Transverse colon (tissue), 4 donors: ENCODE data around the gene SLC16A6.
"Not testable (repeated sequence)": the region's sequence is repeated elsewhere in the genome, so short reads cannot be mapped to it uniquely, and the experiment has no call there.

Experiments
- CTCF ChIP-seq, 5 experiments: fragments of 200-600 bp in 3 of 5; fragments of 450-650 bp in 2 of 5; sonication (generic) in 3 of 5; IDR thresholded peaks; 1 replicate in 2 of 5; 2 replicates in 3 of 5; pipeline ENCODE4 v1.5.1; 2016 to 2017; ENCODE audit warnings: antibody characterized with exemption in 5 of 5, inconsistent platforms in 3 of 5, mild to moderate bottlenecking in 2 of 5, moderate library complexity in 1 of 5
- EP300 ChIP-seq: sonication (generic); formaldehyde crosslinking; IDR thresholded peaks from one replicate; pipeline ENCODE4 v1.6.1; 2017; ENCODE audit warnings: antibody characterized with exemption, low read depth
- POLR2AphosphoS5 ChIP-seq, 3 donors: sonication (generic); formaldehyde crosslinking; IDR thresholded peaks; one replicate each; pipeline ENCODE4 v1.6.1; 2016; ENCODE audit warnings: antibody characterized with exemption in 3 of 3

- TF ChIP-seq CTCF (IDR thresholded peaks at IDR 0.05) = peak; percentile 45 to 66 (median 55)
- not testable (repeated sequence) for TF ChIP-seq EP300; POLR2AphosphoS5 (IDR thresholded peaks at IDR 0.05)
Observed at GRCh38 chr17:68263101-68263681, 27.7 kb downstream of the SLC16A6 start.
